Measurements from ENCODE around the gene ZNF827.

DNA sequence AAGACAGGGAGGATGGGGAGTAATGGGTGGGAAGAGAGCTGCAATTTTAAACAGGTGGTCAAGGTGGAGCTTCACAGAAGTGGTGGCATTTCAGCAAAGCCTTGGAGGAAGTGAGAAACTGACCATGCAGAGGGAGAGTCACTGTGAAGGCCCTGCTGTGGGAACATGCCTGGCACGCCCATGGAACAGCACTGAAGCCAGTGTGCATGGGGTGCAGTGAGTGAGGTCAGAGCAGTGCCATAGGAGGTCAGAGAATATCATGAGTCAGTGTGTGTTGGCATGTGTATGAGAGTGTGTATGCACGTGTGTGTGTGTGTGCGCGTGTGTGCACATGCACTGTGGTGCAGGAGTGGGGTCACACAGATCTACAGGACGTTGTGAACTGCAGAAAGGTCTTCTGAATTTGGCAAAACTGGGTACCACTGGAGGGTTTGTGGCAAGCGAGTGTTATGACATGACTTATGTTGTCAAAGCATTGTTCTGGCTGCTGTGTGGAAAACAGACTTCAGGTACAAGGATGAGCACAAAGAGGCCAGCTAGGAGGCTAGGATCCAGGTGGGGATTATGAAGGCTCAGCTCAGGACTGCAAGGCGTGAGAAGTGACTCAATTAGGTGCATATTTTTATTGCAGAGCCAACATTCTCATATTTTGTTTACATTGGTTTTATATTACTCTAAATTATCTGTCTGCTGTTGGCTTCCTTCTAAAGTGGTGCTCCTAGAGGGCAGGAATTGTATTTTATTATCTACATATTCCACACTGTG is 34.0 kb downstream of the ZNF827 start:
- TF ChIP-seq EZH2 (IDR thresholded peaks at IDR 0.05) = no peak
- TF ChIP-seq, protein P1, sequence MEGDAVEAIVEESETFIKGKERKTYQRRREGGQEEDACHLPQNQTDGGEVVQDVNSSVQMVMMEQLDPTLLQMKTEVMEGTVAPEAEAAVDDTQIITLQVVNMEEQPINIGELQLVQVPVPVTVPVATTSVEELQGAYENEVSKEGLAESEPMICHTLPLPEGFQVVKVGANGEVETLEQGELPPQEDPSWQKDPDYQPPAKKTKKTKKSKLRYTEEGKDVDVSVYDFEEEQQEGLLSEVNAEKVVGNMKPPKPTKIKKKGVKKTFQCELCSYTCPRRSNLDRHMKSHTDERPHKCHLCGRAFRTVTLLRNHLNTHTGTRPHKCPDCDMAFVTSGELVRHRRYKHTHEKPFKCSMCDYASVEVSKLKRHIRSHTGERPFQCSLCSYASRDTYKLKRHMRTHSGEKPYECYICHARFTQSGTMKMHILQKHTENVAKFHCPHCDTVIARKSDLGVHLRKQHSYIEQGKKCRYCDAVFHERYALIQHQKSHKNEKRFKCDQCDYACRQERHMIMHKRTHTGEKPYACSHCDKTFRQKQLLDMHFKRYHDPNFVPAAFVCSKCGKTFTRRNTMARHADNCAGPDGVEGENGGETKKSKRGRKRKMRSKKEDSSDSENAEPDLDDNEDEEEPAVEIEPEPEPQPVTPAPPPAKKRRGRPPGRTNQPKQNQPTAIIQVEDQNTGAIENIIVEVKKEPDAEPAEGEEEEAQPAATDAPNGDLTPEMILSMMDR (IDR thresholded peaks at IDR 0.05 in 2 of 3, conservative IDR thresholded peaks at IDR 0.05 in 1 of 3; ENCODE audit: borderline replicate concordance in 1 of 3, insufficient read depth in 1 of 3, low read depth in 2 of 3, low read length in 2 of 3) = no peak
- TF ChIP-seq, protein P2, sequence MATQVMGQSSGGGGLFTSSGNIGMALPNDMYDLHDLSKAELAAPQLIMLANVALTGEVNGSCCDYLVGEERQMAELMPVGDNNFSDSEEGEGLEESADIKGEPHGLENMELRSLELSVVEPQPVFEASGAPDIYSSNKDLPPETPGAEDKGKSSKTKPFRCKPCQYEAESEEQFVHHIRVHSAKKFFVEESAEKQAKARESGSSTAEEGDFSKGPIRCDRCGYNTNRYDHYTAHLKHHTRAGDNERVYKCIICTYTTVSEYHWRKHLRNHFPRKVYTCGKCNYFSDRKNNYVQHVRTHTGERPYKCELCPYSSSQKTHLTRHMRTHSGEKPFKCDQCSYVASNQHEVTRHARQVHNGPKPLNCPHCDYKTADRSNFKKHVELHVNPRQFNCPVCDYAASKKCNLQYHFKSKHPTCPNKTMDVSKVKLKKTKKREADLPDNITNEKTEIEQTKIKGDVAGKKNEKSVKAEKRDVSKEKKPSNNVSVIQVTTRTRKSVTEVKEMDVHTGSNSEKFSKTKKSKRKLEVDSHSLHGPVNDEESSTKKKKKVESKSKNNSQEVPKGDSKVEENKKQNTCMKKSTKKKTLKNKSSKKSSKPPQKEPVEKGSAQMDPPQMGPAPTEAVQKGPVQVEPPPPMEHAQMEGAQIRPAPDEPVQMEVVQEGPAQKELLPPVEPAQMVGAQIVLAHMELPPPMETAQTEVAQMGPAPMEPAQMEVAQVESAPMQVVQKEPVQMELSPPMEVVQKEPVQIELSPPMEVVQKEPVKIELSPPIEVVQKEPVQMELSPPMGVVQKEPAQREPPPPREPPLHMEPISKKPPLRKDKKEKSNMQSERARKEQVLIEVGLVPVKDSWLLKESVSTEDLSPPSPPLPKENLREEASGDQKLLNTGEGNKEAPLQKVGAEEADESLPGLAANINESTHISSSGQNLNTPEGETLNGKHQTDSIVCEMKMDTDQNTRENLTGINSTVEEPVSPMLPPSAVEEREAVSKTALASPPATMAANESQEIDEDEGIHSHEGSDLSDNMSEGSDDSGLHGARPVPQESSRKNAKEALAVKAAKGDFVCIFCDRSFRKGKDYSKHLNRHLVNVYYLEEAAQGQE (IDR thresholded peaks at IDR 0.05; ENCODE audit: low read depth) = no peak
- no peak for TF ChIP-seq FOSL1 (IDR thresholded peaks at IDR 0.05; ENCODE audit: low read depth)
- no peak for TF ChIP-seq CEBPB (IDR thresholded peaks at IDR 0.05; ENCODE audit: low read depth)
- no peak for TF ChIP-seq ATF3 (IDR thresholded peaks at IDR 0.05)
- no peak for TF ChIP-seq YY1 (IDR thresholded peaks at IDR 0.05; ENCODE audit: extremely low read depth, insufficient replicate concordance, low read depth, low read length)
- no peak for TF ChIP-seq POLR2A (IDR thresholded peaks at IDR 0.05; ENCODE audit: borderline replicate concordance, extremely low read depth, insufficient read depth, insufficient read length)
- TF ChIP-seq CBX3 (IDR thresholded peaks at IDR 0.05; ENCODE audit: low read depth) = no peak

All from HCT116 (cell line).